Sigmoid colon (tissue), 7 donors: ENCODE results near the gene SUGCT. TPM values are rescaled to one million over a fixed set of nuclear protein-coding genes. Genes with fewer than 3 reads are reported as not detected.

ENCODE experiments used
- DNase-seq: peaks from one replicate; pipeline ENCODE4 v3.0.0-alpha.2; 2019
- H3K27ac ChIP-seq, 4 donors: fragments of 200-600 bp; sonication (generic); one replicate each; pipeline ENCODE4 v1.5.1; 2016 to 2019; ENCODE audit warnings: mild to moderate bottlenecking in 1 of 4
- H3K27me3 ChIP-seq, 3 donors: fragments of 200-600 bp; sonication (generic); one replicate each; pipeline ENCODE4 v1.5.1; 2019; ENCODE audit warnings: mild to moderate bottlenecking in 1 of 3
- H3K36me3 ChIP-seq, 4 donors: fragments of 200-600 bp; sonication (generic); one replicate each; pipeline ENCODE4 v1.5.1; 2016 to 2019
- H3K4me1 ChIP-seq, 4 donors: fragments of 200-600 bp; sonication (generic); one replicate each; pipeline ENCODE4 v1.5.1; 2017 to 2019
- H3K4me3 ChIP-seq, 4 donors: fragments of 200-600 bp; sonication (generic); one replicate each; pipeline ENCODE4 v1.5.1; 2017 to 2019; ENCODE audit warnings: mild to moderate bottlenecking in 2 of 4, moderate library complexity in 1 of 4
- H3K9me3 ChIP-seq, 4 donors: fragments of 200-600 bp in 3 of 4; sonication (generic) in 3 of 4; one replicate each; pipeline versions ENCODE4 v1.5.1 to v1.6.1; 2013 to 2019
- EP300 ChIP-seq, 4 donors: sonication (generic); formaldehyde crosslinking; IDR thresholded peaks; one replicate each; pipeline ENCODE4 v1.6.1; 2017; ENCODE audit warnings: antibody characterized with exemption in 4 of 4
- POLR2A ChIP-seq, 2 donors: fragments of 450-650 bp; IDR thresholded peaks; one replicate each; pipeline ENCODE4 v1.6.1; 2016; ENCODE audit warnings: antibody characterized with exemption in 2 of 2, mild to moderate bottlenecking in 2 of 2, moderate library complexity in 2 of 2
- POLR2AphosphoS5 ChIP-seq, 4 donors: sonication (generic); formaldehyde crosslinking; IDR thresholded peaks; one replicate each; pipeline ENCODE4 v1.6.1; 2017; ENCODE audit warnings: antibody characterized with exemption in 4 of 4
- WGBS, 2 donors: extraction: QIAGEN DNeasy Blood & Tissue Kit; methylation state at CpG; one replicate each; pipeline ENCODE4 v1.1.7; 2013; 5-methylcytosine and 5-hydroxymethylcytosine counted together
- intact Hi-C: fragments of 100-400 bp; cut with DNase I; formaldehyde crosslinking; loops from one replicate; pipeline ENCODE4 v1.15.1; 2023
- polyA plus RNA-seq, 3 donors: library from polyadenylated mRNA; stranded (reverse); fragments of 200-250 nt; gene quantifications; one replicate each; pipeline ENCODE4 v1.2.3, GENCODE V29; 2013
- total RNA-seq, 4 donors: library from RNA; depleted of rRNA; stranded (reverse); fragments of >200 nt; gene quantifications; one replicate each; pipeline ENCODE4 v1.1.0, GENCODE V29; 2016
- TF ChIP-seq, protein P1 (sequence below), 4 experiments: fragments of 450-650 bp in 3 of 4; fragments of 200-600 bp in 1 of 4; IDR thresholded peaks; one replicate each; pipeline ENCODE4 v1.5.1; 2016 to 2019; ENCODE audit warnings: antibody characterized with exemption in 4 of 4, mild to moderate bottlenecking in 3 of 4, moderate library complexity in 2 of 4
- donor health status: healthy with polysubstance abuse.
- donor health status: Bipolar disorder and iron deficiency.
- donor health status: healthy.

SUGCT gene
- total and polyA plus RNA-seq, 7 donors: 2.3 to 25.9 (median 6.3) TPM

DNA sequence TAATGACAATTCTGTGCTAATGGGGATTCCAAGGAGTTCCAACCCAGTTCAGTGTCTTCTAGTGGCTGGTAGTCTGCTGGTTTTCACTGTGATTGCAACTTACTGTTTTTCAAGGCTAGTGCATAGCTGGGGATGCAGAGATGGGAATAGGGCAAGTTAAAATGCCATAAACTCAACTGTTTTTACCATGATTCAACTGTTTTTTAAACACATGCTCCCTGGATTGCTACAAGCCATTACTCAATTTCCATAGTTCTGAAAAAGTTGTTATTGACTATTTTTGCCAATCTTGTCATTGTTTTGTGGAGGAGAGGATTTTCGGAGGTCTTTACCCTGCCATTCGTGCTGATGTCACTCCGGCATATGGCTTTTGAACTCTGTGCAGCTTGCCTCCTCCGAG is 245.3 kb downstream of the SUGCT start:
- Histone ChIP-seq H3K27me3 (no peaks in the 10 kb centered on the region), H3K9me3 (no peaks in the 10 kb centered on the region), H3K4me3 (no peak overlapping the region), H3K27ac (no peak overlapping the region), H3K4me1 (no peaks in the 10 kb centered on the region), H3K36me3 (no peaks in the 10 kb centered on the region)
- 87 to 90% methylated on average over 4 of the region's 4 CpGs for WGBS, 2 donors
- TF ChIP-seq, protein P1, sequence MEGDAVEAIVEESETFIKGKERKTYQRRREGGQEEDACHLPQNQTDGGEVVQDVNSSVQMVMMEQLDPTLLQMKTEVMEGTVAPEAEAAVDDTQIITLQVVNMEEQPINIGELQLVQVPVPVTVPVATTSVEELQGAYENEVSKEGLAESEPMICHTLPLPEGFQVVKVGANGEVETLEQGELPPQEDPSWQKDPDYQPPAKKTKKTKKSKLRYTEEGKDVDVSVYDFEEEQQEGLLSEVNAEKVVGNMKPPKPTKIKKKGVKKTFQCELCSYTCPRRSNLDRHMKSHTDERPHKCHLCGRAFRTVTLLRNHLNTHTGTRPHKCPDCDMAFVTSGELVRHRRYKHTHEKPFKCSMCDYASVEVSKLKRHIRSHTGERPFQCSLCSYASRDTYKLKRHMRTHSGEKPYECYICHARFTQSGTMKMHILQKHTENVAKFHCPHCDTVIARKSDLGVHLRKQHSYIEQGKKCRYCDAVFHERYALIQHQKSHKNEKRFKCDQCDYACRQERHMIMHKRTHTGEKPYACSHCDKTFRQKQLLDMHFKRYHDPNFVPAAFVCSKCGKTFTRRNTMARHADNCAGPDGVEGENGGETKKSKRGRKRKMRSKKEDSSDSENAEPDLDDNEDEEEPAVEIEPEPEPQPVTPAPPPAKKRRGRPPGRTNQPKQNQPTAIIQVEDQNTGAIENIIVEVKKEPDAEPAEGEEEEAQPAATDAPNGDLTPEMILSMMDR (IDR thresholded peaks at IDR 0.05): no peak
- TF ChIP-seq POLR2A (IDR thresholded peaks at IDR 0.05): no peak
- no peak for TF ChIP-seq POLR2AphosphoS5 (IDR thresholded peaks at IDR 0.05)
- no peak for TF ChIP-seq EP300 (IDR thresholded peaks at IDR 0.05)
- intact Hi-C loops: no loop called here
- no peak for DNase-seq

- intact Hi-C loops: no loop called here
- Histone ChIP-seq H3K4me1 (no peaks in the 10 kb centered on the region), H3K27ac (no peak overlapping the region), H3K4me3 (no peak overlapping the region), H3K9me3 (no peaks in the 10 kb centered on the region), H3K27me3 (no peaks in the 10 kb centered on the region), H3K36me3 (no peaks in the 10 kb centered on the region)
- no peak for DNase-seq
- TF ChIP-seq EP300 (IDR thresholded peaks at IDR 0.05) (no peak), POLR2A (IDR thresholded peaks at IDR 0.05) (no peak), POLR2AphosphoS5 (IDR thresholded peaks at IDR 0.05) (no peak)
- TF ChIP-seq, protein P1 (IDR thresholded peaks at IDR 0.05): no peak
- WGBS, 2 donors: 88 to 89% methylated on average over 1 of the region's 1 CpG
These were observed 247.3 kb downstream of the SUGCT start for GRCh38 chr7:40382145-40382544.

DNA sequence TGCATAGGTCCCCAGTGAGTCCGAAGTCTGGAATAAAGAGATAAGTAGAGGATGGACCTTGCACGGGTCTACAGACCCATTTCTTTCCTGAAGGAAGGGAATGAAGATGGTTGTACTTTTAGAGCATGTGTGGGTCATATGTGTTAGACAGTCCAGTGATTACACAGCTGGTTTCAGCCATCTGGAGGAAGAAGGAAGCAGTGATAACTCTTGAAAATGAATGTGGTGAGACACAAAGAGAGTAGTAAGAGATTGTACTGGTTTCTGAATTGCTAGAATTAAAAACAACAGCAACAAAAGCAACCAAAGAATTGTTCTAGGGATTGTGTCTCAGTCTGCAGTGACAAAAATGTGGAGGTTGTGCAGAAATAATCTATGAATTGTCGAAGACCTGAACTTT is 258.9 kb downstream of the SUGCT start:
- Histone ChIP-seq H3K4me3 (no peak overlapping the region), H3K27me3 (no peaks in the 10 kb centered on the region), H3K9me3 (no peaks in the 10 kb centered on the region), H3K27ac (no peak overlapping the region), H3K36me3 (no peaks in the 10 kb centered on the region), H3K4me1 (peaks cover 0 to 11% (median 6%) of the 10 kb centered on the region in 4 donors)
- no peak for TF ChIP-seq EP300 (IDR thresholded peaks at IDR 0.05)
- TF ChIP-seq, protein P1 (IDR thresholded peaks at IDR 0.05): no peak
- no peak for TF ChIP-seq POLR2A (IDR thresholded peaks at IDR 0.05)
- no peak for TF ChIP-seq POLR2AphosphoS5 (IDR thresholded peaks at IDR 0.05)
- DNase-seq: no peak
- 75 to 82% methylated on average over 3 of the region's 3 CpGs for WGBS, 2 donors
- intact Hi-C loops: no loop called here

DNA sequence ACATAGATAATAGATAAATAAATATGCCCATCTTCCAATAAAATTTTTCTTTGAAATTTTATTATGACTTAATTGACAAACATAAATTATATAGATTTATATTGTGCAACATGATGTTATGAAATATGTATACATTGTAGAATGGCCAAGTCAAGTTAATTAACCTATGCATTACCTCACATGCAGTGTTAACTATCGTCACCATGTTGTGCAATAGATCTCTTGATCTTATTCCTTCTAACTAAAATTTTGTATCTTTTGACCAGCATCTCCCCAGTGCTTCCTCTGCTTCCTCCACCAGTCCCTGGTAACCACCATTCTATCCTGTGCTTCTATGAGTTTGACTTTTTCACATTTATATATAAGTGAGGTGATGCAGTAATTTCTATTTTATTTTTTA is 259.6 kb downstream of the SUGCT start:
- intact Hi-C loops: no loop called here
- H3K27me3 ChIP-seq: no peaks in the 10 kb centered on the region
- no peak for DNase-seq
- TF ChIP-seq POLR2A (IDR thresholded peaks at IDR 0.05) (no peak), POLR2AphosphoS5 (IDR thresholded peaks at IDR 0.05) (no peak), EP300 (IDR thresholded peaks at IDR 0.05) (no peak)
- TF ChIP-seq, protein P1 (IDR thresholded peaks at IDR 0.05): no peak
- H3K4me3 ChIP-seq: no peak overlapping the region
- no peaks in the 10 kb centered on the region for H3K9me3 ChIP-seq
- 83 to 87% methylated on average over 1 of the region's 1 CpG for WGBS, 2 donors
- no peak overlapping the region for H3K27ac ChIP-seq
- H3K36me3 ChIP-seq: no peaks in the 10 kb centered on the region
- peaks cover 0 to 11% (median 6%) of the 10 kb centered on the region in 4 donors for H3K4me1 ChIP-seq

GRCh38 chr7:40400525-40400924 is 265.7 kb downstream of the SUGCT start:
- Histone ChIP-seq H3K9me3 (no peaks in the 10 kb centered on the region), H3K4me3 (no peak overlapping the region), H3K4me1 (peaks cover 0 to 11% (median 6%) of the 10 kb centered on the region in 4 donors), H3K27ac (no peak overlapping the region), H3K27me3 (no peaks in the 10 kb centered on the region), H3K36me3 (no peaks in the 10 kb centered on the region)
- TF ChIP-seq POLR2AphosphoS5 (IDR thresholded peaks at IDR 0.05) (no peak), EP300 (IDR thresholded peaks at IDR 0.05) (no peak), POLR2A (IDR thresholded peaks at IDR 0.05) (no peak)
- TF ChIP-seq, protein P1 (IDR thresholded peaks at IDR 0.05): no peak
- 92 to 97% methylated on average over 4 of the region's 4 CpGs for WGBS, 2 donors
- intact Hi-C loops: no loop called here
- DNase-seq: no peak
